Stimulated activated CD4-positive, alpha-beta T cell treated with anti-CD3 and anti-CD28 coated beads, TNF-alpha, amount 100 ng/mL, for 1 hour (primary cell): Measurements from ENCODE around the gene DNAJC12.
"Not testable (repeated sequence)": the region's sequence is repeated elsewhere in the genome, so short reads cannot be mapped to it uniquely, and the experiment has no call there.

Experiments
- DNase-seq, 3 donors: peaks; one replicate each; pipeline ENCODE4 v3.0.0-alpha.2; 2020; ENCODE audit warnings: low read depth in 3 of 3, low spot score in 1 of 3

DNAJC12 gene

GRCh38 chr10:67794256-67794655 lies 43.7 kb downstream of the DNAJC12 start:
- no peak for DNase-seq

DNA sequence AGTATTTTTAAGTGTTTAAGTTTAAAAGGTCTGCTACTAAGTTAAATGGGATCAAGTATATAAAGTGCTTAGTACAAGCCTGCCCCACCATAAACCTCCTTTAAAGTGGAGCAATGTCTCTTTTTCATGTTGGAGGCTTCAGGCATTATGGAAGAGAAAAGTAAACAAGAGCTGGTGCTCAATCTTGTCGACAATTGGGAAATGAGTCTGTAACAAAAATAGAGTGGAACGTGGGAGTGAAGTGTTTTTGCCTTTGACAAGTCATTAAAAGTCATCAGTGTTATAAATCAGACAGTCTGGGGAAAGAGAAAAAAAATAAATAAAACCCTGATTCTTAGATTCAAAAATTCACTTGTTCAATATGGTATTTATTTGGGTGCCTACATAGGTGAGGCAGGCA lies 44.7 kb downstream of the DNAJC12 start:
- DNase-seq = no peak

- DNase-seq = no peak
Measured at GRCh38 chr10:67792653-67793052, 45.3 kb downstream of the DNAJC12 start.

DNA sequence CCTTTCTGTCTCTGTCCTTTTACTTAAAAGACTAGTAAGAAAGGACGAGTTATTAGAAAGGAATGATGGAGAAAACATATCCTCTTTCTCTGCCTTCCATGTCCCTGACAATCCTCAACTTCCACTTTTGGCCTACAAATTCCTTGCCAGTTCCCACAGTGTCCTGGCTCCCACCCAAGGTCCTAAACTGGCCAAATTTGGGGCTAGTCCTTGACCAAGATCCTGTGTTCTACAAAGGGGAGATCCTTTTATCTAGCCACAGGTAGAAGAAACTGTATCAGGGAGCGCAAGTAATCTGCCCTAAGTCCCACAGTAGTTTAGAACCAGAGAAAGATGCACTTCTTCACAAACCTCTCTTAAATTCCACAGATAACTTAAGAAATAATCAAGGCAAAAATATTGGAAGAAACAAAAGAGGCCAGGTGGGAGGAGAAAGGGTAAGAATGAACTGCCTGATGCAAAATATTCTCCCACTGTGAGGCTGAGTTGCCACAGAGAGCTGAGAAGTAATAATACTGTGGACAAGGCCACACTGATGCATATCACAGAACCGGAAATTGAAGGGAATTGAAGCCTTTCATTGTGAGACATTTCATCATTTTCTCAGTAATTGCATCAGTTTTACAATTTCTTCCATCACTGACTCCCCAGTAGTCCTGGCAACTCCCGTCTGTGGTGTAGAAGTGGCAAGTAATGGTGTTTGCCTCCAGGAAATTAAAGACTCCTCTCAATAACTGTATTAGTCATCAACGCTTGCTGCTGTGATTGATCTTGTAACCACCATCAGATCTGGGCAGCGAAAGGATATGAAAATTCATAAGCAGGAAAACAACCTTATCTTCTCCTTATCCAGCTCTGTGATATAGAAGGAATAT lies 47.2 kb downstream of the DNAJC12 start:
- no peak for DNase-seq

DNA sequence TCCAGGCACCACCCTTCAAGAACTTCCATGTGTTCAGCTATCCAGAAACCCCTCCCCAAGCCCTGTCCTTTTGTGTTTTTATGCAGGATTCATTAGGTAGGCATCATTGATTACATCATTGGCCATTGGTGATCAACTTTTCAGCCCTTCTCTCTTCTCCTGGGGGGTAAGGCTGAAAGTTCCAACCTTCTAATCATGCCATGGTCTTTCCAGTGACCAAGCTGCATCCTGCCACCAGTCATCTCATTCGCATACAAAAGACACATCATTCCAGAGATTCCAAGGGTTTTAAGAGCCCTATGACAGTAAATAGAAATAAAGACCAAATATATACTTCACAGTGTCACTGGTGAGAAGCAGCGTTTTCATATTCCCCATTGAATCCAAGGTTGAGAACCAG lies 48.2 kb downstream of the DNAJC12 start:
- no peak for DNase-seq

DNA sequence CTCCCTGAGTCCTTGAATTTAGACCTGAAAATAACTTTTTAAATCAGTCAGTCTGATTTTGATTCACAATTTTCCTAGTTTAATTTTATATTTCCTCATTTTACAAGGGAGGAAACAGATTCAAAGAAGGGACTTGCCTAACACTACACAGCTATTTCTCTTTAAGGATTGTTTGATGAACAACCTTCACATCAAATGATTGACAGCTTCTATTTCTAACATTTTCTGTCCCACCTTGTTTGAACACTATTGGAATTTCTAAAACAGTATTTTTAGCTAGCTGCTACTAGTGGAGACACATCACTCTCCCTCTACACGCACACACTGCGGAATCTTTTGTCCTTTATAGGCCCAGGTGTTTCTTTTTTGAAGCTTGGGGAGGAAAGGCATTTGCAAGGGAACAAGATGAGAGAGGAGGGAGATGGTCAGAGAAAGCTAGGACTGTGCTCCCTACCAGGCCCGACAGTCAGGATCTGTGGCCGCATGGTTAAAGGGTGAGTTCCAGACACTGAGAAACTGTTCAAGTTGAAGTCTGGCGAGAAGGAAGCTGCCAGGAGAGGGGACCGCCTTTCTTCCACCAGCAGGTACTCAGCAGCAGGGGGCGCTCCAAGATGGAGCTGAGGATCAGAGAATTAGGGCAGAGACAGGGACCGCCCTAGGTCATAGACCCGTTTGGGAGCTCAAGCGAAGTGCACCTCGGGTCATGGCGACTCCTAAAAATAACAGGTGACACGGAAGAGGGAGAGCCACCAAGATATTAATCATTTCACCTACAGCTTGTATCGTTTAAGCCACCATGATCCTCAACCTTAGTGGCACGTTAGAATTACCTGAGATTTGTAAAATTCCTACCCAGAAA lies 49.7 kb downstream of the DNAJC12 start:
- DNase-seq = peak; percentile 11 to 69 (median 35)

DNA sequence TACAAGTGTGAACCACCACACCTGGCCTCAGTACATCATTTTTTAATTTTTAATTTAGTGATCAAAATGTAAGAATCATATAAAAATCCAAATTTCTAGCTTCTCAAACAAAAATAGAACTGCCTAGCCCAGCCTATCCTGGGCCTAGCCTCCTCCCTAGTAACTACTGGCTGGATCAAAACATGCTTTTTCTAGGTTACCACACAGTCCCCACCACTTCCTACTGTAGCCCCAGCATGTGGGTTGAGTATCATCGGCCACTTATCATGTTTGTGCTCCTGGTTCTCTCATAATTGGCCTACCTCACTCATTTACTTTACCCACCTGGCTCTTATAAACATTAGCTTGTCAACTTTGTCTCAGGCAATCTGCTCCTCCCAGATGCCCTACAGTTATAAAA lies 52.9 kb downstream of the DNAJC12 start:
- DNase-seq = no peak

- no peak for DNase-seq
Measured at GRCh38 chr10:67784474-67784873, 53.5 kb downstream of the DNAJC12 start.

- no peak for DNase-seq
Measured at GRCh38 chr10:67783606-67784294, 54.2 kb downstream of the DNAJC12 start.

DNA sequence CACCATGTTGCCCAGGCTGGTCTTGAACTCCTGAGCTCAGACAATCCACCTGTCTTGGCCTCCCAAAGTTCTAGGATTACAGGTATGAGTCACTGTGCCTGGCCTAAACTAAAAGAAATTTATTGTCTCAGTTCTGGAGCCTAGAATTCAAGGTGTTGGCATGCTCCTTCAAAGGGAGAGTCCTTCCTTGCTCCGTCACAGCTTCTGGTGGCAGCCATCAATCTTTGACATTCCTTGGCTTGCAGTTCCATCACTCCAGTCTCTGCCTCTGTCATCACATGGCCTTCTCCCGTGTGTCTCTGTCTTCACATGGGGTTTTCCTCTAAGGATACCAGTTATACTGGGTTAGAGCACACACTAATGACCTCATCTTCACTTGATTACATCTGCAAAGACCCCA lies 55.5 kb downstream of the DNAJC12 start:
- DNase-seq = no peak

DNA sequence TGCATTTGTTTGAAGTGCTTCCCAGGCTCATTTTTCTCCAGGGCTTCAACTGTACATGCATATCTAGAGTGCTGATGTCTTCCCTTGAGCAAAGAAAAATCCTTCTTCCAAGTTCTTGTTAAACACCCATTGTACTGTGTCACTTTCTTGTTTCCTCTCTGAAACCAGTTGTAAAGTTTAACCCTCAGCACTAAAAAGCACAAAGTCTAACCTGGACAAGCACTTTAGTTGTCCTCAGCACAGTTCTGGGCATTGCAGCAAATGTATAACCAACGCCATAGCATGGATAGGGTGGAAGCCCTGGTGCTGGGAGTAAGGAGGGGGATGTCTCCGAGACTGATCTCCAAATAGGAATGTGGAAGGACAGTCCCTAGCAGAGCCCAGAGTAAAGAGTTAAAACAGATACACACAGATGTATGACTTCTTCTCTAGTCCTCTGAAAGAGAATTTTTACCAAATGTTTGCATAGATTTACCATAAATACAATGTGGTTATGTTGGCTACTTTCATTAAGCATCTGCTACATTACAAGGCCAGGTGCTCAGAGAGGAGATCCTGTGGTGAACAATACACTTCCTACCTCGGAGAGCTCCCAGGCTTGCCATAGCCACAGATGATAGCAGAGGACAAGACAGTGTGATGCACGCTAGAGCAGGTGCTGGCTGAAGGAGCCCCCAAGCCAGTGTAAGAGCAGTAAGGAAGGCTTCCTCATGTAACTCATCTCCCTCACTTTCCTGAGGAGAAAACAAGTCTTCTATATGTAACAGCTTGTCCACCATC lies 57.0 kb downstream of the DNAJC12 start:
- DNase-seq = no peak

DNA sequence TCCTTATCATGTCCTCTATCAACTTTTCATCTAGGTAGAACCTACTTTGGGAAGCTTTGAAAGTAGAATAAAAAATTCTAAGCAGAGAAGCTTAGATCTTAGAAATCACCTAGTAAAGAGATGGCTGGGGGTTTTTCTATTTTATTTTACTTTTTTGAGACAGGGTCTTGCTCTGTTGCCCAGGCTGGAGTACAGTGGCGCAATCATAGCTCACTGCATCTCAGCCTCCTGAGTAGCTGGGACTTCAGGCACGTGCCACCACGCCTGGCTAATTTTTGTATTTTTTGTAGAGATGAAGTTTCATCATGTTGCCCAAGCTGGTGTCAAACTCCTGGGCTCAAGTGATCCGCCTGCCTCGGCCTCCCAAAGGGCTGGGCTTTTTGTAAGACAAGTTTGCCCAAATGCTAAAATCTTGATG lies 57.8 kb downstream of the DNAJC12 start:
- DNase-seq = not testable (repeated sequence)

GRCh38 chr10:67779465-67780203 lies 58.4 kb downstream of the DNAJC12 start:
- peak in 2 of 3 donors; percentile 38 to 45 for DNase-seq

GRCh38 chr10:67776371-67776770 lies 61.6 kb downstream of the DNAJC12 start:
- no peak for DNase-seq

DNA sequence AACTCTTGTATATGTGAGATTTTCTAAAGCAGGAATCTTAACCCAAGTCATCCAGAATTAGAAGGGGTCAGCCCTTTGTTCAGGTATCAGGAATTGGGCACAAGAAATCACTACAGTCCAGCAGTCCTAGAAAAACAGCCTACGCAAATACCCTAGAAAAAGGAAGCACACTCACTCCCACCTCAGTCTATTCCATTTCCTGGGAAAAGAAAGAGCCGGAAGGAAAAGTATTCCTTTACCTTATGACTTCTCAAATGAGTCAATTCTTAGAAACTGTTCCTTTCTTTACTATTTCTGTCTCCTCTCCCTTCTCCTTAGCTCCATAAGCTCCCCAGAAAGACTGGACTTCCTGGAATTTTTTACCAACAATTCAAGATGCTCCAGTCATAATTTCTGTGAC lies 62.7 kb downstream of the DNAJC12 start:
- no peak for DNase-seq

GRCh38 chr10:67772894-67773511 lies 65.0 kb downstream of the DNAJC12 start:
- DNase-seq = no peak

GRCh38 chr10:67772151-67772550 lies 65.8 kb downstream of the DNAJC12 start:
- DNase-seq = no peak

- DNase-seq = no peak
Measured at GRCh38 chr10:67771200-67771599, 66.8 kb downstream of the DNAJC12 start.

- no peak for DNase-seq
Measured at GRCh38 chr10:67770537-67770936, 67.5 kb downstream of the DNAJC12 start.

- DNase-seq = no peak
Measured at GRCh38 chr10:67767244-67767643, 70.7 kb downstream of the DNAJC12 start.
